ENCODE measurements around the gene CAPRIN1.

The CAPRIN1 gene

DNA sequence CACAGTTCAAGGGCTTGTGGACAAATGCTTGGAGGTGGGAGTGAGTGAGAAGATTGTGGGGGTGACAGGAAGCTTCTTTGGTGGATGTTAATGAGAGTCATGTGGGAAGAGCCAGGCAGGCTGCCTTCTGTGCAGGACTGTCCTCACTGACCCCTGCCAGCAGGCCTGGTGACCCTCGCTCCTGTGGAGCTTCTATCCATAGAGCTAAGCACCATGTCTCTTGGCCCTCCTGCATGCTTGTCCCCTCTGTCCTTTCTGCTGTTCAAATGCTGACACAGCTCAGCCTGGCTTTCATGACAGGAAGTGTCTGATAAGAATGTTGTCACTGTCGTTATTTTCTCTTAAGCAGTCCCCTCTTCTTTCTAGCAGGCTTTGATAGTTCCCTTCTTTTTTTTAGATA, 91.5 kb downstream of the CAPRIN1 start:
- DNase-seq (ENCODE audit: low read depth): no peak

DNA sequence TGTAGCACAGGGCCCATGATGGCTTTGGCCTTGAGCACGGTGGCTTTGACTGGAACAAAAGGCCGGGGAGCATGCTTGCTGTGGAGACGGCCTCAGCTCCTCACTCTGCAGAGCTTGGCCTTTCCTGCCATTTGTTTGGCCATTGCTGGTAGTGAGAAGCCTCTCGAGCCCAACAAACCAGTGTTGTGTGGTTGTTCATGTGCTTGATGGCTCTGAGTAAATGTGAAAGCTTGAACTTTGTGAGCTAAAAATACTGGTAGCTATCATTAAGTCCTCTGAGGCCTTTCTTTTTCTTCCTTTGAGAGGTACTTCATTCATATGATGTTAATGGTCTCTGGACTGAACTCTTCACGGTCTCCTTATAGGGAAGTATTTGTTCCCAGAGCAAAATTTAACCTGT, 93.5 kb downstream of the CAPRIN1 start:
- no peak for DNase-seq (ENCODE audit: low read depth)

DNA sequence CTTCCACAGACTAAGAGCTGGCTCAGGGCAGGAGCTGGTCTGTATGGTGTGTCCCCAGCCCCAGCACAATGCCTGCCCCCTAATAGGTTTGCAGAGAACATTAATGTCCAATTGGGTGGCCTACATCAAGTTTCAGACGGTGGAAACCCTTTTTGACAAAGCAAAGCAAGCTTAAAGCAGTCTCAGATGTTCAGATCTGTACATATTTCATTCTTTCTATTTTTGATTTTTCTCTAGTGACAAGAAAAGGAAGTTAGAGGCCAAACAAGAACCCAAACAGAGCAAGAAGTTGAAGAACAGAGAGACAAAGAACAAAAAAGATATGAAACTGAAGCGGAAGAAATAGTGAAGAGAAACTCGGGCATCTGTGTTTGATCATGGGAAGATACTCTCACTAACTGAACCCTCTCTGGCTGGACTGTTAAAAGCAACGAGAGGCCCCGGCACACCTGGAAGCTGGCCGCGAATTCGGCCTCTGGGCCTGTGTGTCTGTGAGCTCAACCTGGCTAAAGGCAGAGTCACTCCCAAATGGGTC, 94.4 kb downstream of the CAPRIN1 start:
- no peak for DNase-seq (ENCODE audit: low read depth)

DNA sequence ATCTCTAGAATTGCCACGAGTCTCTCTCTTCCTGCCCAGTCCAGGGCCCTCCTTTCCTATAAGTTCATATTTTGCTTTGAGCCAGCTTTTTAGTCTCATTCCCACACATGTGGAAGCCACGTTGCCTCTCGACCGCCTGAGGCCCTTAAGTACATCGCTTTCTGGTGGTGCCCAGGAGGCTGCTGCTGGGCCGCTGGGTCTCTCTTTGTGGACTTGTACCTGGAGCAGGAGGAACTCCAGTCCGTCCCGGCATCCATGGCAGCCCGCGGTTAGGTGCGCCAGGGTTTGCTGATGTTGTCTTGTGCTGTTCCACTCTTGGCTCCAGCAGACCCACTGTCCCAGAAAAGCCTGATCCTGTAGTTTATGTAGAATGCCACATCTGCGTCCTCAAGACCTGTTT, 94.9 kb downstream of the CAPRIN1 start:
- DNase-seq (ENCODE audit: low read depth): no peak

DNA sequence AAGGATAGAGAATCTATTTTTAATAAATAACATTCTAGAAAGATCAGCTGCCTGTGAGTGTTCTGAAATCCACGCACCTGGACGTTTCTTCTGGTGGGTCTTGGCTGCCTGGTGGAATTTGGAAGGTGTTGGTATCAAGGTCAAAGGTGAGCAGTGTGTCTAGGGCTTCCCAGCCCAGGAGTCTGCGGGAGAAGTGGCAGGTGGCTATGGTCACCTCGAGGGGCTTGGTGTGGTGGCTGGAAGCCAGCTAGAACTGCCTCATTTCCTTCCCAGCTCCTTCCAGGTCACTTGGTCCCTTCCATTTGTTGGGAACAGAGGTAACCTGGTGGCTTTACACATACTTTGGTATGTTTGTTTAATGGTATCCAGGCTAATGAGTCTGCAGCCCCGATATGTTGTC, 95.3 kb downstream of the CAPRIN1 start:
- DNase-seq (ENCODE audit: low read depth): no peak

DNA sequence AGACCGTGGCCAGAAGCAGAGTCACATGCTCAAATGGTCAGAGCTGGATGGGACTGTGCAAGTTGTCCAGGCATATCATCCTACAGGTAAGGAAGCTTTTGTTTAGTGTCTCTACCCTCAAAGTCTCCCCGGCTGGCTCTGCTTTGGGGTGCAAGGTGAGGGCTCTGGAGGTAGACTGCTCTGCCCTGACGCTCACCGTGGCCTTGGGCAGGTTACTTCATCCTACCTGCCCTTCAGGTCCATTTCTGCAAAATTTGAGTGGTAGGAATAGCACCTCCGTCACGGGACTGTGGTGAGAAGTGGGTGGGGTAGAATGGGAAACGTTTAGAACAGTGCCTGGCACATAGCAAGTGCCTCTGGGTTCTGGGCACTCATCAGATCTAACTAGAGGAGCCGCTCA, 96.0 kb downstream of the CAPRIN1 start:
- no peak for DNase-seq (ENCODE audit: low read depth)

DNA sequence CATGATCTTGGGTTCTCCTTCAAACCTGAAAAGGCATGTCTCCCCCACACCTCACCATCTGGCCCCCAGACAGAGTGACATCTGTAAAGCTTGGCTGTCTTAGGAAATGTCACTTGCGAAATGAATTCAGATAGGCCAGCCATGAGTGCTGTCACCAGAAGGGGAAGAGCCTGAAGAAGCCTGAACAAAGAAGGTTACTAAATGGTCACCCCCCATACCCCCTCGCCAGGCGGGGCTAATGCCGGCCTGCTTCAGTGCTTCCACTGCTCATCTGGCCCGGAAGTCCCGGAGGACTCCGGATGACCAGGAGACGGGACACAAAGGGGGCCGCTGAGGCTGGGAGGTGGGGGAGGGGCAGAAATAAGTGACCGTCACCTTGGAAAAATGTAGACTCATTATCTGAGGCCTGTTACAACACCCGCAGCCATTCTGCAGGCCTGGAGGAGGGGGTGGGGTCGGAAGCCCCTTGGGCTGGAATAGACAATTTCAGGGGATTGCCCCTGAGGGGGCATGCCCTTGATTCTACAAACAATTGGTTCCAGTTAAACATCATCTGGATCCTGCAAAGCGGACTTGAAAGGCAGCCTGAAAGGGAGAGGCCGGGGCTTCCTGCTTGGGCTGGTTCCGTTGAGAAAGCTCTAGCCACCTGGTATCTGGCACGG, 97.1 kb downstream of the CAPRIN1 start:
- DNase-seq (ENCODE audit: low read depth): no peak

DNA sequence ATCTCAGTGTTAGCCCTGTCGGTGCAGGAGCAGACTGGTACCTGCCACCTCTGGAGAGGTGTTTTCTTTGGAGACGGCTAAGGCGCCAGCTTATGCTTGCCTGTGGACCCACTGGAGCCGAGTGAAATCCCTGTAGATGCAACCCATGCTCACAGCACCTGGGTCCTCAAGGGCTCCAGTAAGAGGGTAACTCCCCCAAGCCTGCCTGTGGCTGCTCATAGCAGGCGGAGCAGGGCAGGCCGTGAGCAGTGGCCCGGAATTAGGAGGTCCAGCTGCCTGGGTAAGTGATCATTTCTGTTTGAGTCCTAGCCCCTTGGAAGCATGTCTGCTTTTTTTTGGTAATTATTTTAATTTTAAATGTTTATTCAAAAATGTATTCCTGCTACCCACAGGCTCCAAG, 97.7 kb downstream of the CAPRIN1 start:
- no peak for DNase-seq (ENCODE audit: low read depth)

DNA sequence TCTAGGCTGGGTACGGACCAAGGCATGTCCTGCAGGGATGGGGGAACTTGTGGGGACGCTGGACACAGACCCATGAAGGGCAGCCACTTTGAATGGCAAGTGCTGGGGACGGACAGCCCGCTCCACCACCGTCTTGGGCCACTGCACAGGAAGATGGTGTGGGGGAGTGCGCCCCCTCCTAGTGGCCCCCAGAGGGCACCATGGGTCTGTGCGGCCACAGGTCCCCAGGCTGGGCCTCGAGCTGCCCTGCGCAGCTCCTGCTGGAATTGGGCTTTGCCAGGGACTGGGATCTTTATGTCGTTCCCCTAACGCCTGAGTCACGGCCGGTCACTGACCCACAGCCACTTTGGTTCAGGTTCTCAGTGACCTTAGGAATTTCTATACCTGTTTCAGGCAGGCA, 98.3 kb downstream of the CAPRIN1 start:
- DNase-seq (ENCODE audit: low read depth): no peak

DNA sequence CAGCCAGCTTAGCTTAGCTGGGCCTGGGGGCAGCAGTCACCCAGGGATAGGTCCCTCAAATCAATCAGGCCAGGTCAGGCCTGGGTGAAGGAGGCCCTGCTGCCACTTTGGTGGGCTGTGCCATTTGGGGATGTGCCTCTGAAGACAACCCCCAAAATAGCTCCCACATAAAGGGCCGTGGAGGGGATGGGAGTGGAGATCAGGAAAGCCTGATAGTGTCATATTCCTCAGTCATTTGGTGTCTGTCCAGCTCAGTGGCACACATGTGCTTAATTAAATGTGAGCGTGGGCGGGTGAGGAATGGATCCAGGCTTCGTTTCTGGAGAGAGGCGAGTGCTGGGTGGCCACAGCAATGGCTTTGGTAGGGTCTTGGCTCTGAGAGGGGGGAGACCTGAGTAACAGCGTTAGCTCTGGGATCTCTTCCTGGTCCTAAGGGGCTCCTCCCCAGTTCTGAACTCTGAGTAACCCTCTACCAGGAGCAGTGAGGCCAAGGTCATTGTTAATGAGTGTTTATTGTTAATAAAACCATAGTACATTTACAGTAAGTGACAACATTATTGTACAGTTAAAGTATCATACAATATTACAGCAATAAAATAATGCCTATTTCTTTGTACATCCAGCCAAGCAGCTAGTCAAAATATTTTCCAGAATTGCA, 99.1 kb downstream of the CAPRIN1 start:
- DNase-seq (ENCODE audit: low read depth): no peak

Measured in T-helper 22 cell (primary cell).